H9 (cell line): ENCODE measurements around the gene KIR2DL4. TPM values are rescaled to one million over a fixed set of nuclear protein-coding genes. Genes with fewer than 3 reads are reported as not detected.
"Not testable (repeated sequence)": the region's sequence is repeated elsewhere in the genome, so short reads cannot be mapped to it uniquely, and the experiment has no call there.

Experiments
- DNase-seq: peaks from one replicate; pipeline ENCODE4 v3.0.0-alpha.2; 2017
- H2AFZ ChIP-seq: one replicate; pipeline ENCODE4 v1.6.1; 2013; ENCODE audit warnings: mild to moderate bottlenecking, low read length, control low read depth, moderate library complexity
- H2AK5ac ChIP-seq: 2 replicates; pipeline ENCODE4 v1.6.1; 2013; ENCODE audit warnings: low read length, control low read depth, mixed read lengths; ENCODE audit not compliant: insufficient read length
- H2BK120ac ChIP-seq: one replicate; pipeline ENCODE4 v1.6.1; 2013; ENCODE audit warnings: low read depth, mild to moderate bottlenecking, low read length, control low read depth, inconsistent platforms; ENCODE audit not compliant: poor library complexity, severe bottlenecking
- H2BK12ac ChIP-seq: 2 replicates; pipeline ENCODE4 v1.6.1; 2013; ENCODE audit warnings: low read length, control low read depth, mixed read lengths, low read depth; ENCODE audit not compliant: insufficient read length
- H2BK15ac ChIP-seq: 2 replicates; pipeline ENCODE4 v1.6.1; 2013; ENCODE audit warnings: low read depth, low read length, control low read depth
- H2BK20ac ChIP-seq: one replicate; pipeline ENCODE4 v1.6.1; 2013; ENCODE audit warnings: low read depth, mild to moderate bottlenecking, low read length, control low read depth, inconsistent platforms; ENCODE audit not compliant: poor library complexity, severe bottlenecking
- H2BK5ac ChIP-seq: 2 replicates; pipeline ENCODE4 v1.6.1; 2013; ENCODE audit warnings: low read length, control low read depth, mixed read lengths; ENCODE audit not compliant: insufficient read length
- H3K14ac ChIP-seq: 2 replicates; pipeline ENCODE4 v1.6.1; 2013; ENCODE audit warnings: low read length, control low read depth; ENCODE audit not compliant: insufficient read depth
- H3K18ac ChIP-seq: 2 replicates; pipeline ENCODE4 v1.6.1; 2013; ENCODE audit warnings: low read depth, mild to moderate bottlenecking, mixed read lengths, low read length, control low read depth; ENCODE audit not compliant: insufficient read length
- H3K23ac ChIP-seq: 2 replicates; pipeline ENCODE4 v1.6.1; 2013; ENCODE audit warnings: low read length, control low read depth, mixed read lengths, low read depth; ENCODE audit not compliant: insufficient read length
- H3K23me2 ChIP-seq: 2 replicates; pipeline ENCODE4 v1.6.1; 2013; ENCODE audit warnings: low read depth, mild to moderate bottlenecking, mixed read lengths, low read length, control low read depth; ENCODE audit not compliant: insufficient read length, poor library complexity, severe bottlenecking
- H3K27ac ChIP-seq: 2 replicates; pipeline ENCODE4 v1.5.1; 2013; ENCODE audit warnings: low read length, control low read depth, mixed read lengths, low read depth; ENCODE audit not compliant: insufficient read length
- H3K27me3 ChIP-seq: 2 replicates; pipeline ENCODE4 v1.6.1; 2013; ENCODE audit warnings: low read length, control low read depth, inconsistent platforms; ENCODE audit not compliant: insufficient read depth
- H3K4ac ChIP-seq: 2 replicates; pipeline ENCODE4 v1.6.1; 2013; ENCODE audit warnings: low read depth, mild to moderate bottlenecking, control low read depth, inconsistent platforms, low read length, moderate library complexity
- H3K4me1 ChIP-seq: 2 replicates; pipeline ENCODE4 v1.6.1; 2013; ENCODE audit warnings: low read length, control low read depth, inconsistent platforms; ENCODE audit not compliant: insufficient read depth
- H3K4me2 ChIP-seq: 2 replicates; pipeline ENCODE4 v1.6.1; 2013; ENCODE audit warnings: low read length, control low read depth, mixed read lengths; ENCODE audit not compliant: insufficient read length, insufficient read depth
- H3K56ac ChIP-seq: 2 replicates; pipeline ENCODE4 v1.6.1; 2013; ENCODE audit warnings: low read depth, mild to moderate bottlenecking, mixed read lengths, low read length, control low read depth; ENCODE audit not compliant: insufficient read length
- H3K79me1 ChIP-seq: 2 replicates; pipeline ENCODE4 v1.6.1; 2013; ENCODE audit warnings: low read depth, mild to moderate bottlenecking, moderate library complexity, low read length, control low read depth, inconsistent platforms; ENCODE audit not compliant: insufficient read depth, poor library complexity, severe bottlenecking
- H3K79me2 ChIP-seq: 2 replicates; pipeline ENCODE4 v1.6.1; 2013; ENCODE audit warnings: low read length, control low read depth, inconsistent platforms; ENCODE audit not compliant: insufficient read depth
- H3K9ac ChIP-seq: 2 replicates; pipeline ENCODE4 v1.6.1; 2013; ENCODE audit warnings: low read length, control low read depth, mixed read lengths; ENCODE audit not compliant: insufficient read length; ENCODE audit errors: extremely low read depth
- H3K9me3 ChIP-seq: one replicate; pipeline ENCODE4 v1.6.1; 2013; ENCODE audit warnings: low read depth, low read length, inconsistent platforms; ENCODE audit not compliant: control insufficient read depth
- H3T11ph ChIP-seq: one replicate; pipeline ENCODE4 v1.6.1; 2013; ENCODE audit warnings: mild to moderate bottlenecking, low read length, control low read depth, inconsistent platforms
- H4K20me1 ChIP-seq: one replicate; pipeline ENCODE4 v1.6.1; 2013; ENCODE audit not compliant: control insufficient read depth, insufficient read length, insufficient read depth
- H4K5ac ChIP-seq: 2 replicates; pipeline ENCODE4 v1.6.1; 2013; ENCODE audit warnings: low read depth, mild to moderate bottlenecking, mixed read lengths, low read length, control low read depth; ENCODE audit not compliant: insufficient read length
- H4K8ac ChIP-seq: replicated peaks from 2 replicates; pipeline ENCODE4 v1.6.1; 2013; ENCODE audit warnings: low read length, control low read depth, mixed read lengths, low read depth; ENCODE audit not compliant: insufficient read length
- H4K91ac ChIP-seq: 2 replicates; pipeline ENCODE4 v1.6.1; 2013; ENCODE audit warnings: low read depth, mild to moderate bottlenecking, moderate library complexity, mixed read lengths, low read length, control low read depth; ENCODE audit not compliant: insufficient read length
- H3K27ac Mint-ChIP-seq, 3 experiments: 2 replicates in 2 of 3; 3 replicates in 1 of 3; pipeline ENCODE4 v1.8.0; 2020 to 2021; ENCODE audit warnings: mixed read lengths in 3 of 3, mild to moderate bottlenecking in 1 of 3, moderate library complexity in 1 of 3
- H3K27me3 Mint-ChIP-seq: 2 replicates; pipeline ENCODE4 v1.8.0; 2021; ENCODE audit warnings: low read depth, mild to moderate bottlenecking, moderate library complexity, mixed read lengths
- H3K36me3 Mint-ChIP-seq, 3 experiments: 2 replicates in 2 of 3; 3 replicates in 1 of 3; pipeline ENCODE4 v1.8.0; 2020 to 2021; ENCODE audit warnings: low read depth in 3 of 3, mixed read lengths in 3 of 3; ENCODE audit not compliant: insufficient read depth in 1 of 3
- H3K4me1 Mint-ChIP-seq, 2 experiments: 2 replicates each; pipeline ENCODE4 v1.8.0; 2020; ENCODE audit warnings: mixed read lengths in 2 of 2
- H3K4me3 Mint-ChIP-seq, 2 experiments: 2 replicates in 1 of 2; 3 replicates in 1 of 2; pipeline ENCODE4 v1.8.0; 2020 to 2021; ENCODE audit warnings: mild to moderate bottlenecking in 2 of 2, mixed read lengths in 2 of 2, moderate library complexity in 1 of 2
- H3K9me3 Mint-ChIP-seq, 2 experiments: 2 replicates in 1 of 2; 3 replicates in 1 of 2; pipeline ENCODE4 v1.8.0; 2020; ENCODE audit warnings: mild to moderate bottlenecking in 2 of 2, mixed read lengths in 2 of 2, moderate library complexity in 1 of 2
- WGBS: extraction: QIAGEN DNeasy Blood & Tissue Kit; methylation state at CpG from one replicate; pipeline ENCODE4 v1.1.7; 2013; ENCODE audit warnings: missing lambda C conversion rate, low lambda C conversion rate, mixed read lengths; ENCODE audit not compliant: insufficient read length; ENCODE audit errors: extremely low coverage; 5-methylcytosine and 5-hydroxymethylcytosine counted together
- total RNA-seq: library from RNA; stranded (reverse); gene quantifications from 2 replicates; pipeline ENCODE4 v1.2.1, GENCODE V29; 2021

KIR2DL4 gene
- total RNA-seq, 1 experiment from 2014 or later: not detected

DNA sequence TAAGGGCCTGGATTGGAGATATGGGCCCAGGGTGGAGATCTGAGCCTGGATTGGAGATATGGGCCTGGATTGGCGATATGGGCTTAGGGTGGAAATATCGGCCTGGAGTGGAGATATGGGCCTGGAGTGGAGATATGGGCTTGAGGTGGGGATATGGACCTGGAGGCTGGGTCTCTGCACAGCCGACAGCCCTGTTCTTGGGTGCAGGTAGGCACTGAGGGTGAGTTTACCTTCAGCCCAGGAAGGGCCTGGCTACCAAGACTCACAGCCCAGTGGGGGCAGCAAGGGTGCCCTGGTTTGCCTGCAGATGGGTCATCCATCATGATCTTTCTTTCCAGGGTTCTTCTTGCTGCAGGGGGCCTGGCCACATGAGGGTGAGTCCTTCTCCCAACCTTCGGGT, 32.9 kb upstream of the KIR2DL4 start:
- H2AK5ac ChIP-seq, H3K56ac ChIP-seq, H2BK12ac ChIP-seq, H3K27me3 ChIP-seq, H3K79me1 ChIP-seq, H3K4me2 ChIP-seq, H2AFZ ChIP-seq, H3K4me1 Mint-ChIP-seq, H2BK15ac ChIP-seq, H3K23ac ChIP-seq, H3K4ac ChIP-seq, H4K5ac ChIP-seq, H3K18ac ChIP-seq, H2BK120ac ChIP-seq, H3K4me1 ChIP-seq, H3K9ac ChIP-seq, DNase-seq, H2BK20ac ChIP-seq, H2BK5ac ChIP-seq, H3K27ac ChIP-seq, H3K27me3 Mint-ChIP-seq, H4K20me1 ChIP-seq, H3K4me3 Mint-ChIP-seq, H3K14ac ChIP-seq, H3K27ac Mint-ChIP-seq, H4K91ac ChIP-seq, H3K79me2 ChIP-seq, H4K8ac ChIP-seq, H3K23me2 ChIP-seq, H3T11ph ChIP-seq: not testable (repeated sequence)
- no CpG with 5 or more reads among the region's 4 CpGs for WGBS
- Mint-ChIP-seq H3K9me3 (peaks cover 90 to 92% of the 10 kb centered on the region in 2 experiments), H3K36me3 (peaks cover 16 to 53% (median 24%) of the 10 kb centered on the region in 3 experiments; a peak in 6 of 7 replicates)
- H3K9me3 ChIP-seq: peaks cover 75% of the 10 kb centered on the region

DNA sequence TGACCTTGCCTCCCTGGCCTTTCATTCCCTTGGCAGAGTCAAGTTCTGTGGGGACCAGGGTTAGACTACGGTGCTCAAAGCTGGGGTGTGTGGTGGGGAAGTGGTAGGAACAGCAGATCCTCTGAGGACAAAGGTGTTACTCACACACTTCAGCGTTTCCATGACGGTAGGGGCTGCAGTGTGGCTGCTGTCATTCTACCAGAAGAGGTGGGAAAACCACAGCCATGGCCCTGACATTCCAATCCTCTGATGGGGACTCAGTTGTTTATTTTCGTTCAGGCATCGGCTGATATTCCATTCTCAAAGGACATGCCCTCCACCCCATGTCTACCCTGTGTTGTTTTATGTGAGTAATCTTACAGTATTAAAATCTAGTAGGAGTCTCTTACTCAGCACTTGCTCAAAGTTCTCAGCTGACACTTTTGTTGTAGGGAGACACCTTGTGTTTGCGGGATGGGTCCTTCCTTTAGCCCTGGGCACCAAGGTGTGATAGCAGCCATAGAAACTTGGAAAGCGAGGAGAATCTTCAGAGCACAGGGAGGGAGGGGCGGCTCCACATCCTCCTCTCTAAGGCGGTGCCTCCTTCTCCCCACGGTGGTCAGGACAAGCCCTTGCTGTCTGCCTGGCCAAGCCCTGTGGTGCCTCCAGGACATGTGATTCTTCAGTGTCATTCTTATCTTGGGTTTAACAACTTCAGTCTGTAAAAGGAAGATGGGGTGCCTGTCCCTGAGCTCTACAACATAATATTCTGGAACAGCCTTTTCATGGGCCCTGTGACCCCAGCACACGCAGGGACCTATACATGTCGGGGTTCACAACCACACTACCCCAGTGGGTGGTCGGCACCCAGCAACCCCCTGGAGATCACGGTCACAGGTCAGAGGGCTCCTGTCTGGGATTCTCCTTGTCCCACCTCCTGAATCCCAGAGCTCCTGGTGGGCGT, 32.1 kb upstream of the KIR2DL4 start:
- H3K4ac ChIP-seq, H3K27me3 Mint-ChIP-seq, H4K91ac ChIP-seq, H2BK5ac ChIP-seq, H2BK15ac ChIP-seq, H3K4me3 Mint-ChIP-seq, H4K5ac ChIP-seq, H3T11ph ChIP-seq, H3K79me1 ChIP-seq, H3K27ac ChIP-seq, H2AFZ ChIP-seq, H3K27ac Mint-ChIP-seq, H3K79me2 ChIP-seq, DNase-seq, H3K23me2 ChIP-seq, H3K14ac ChIP-seq, H2BK12ac ChIP-seq, H2BK20ac ChIP-seq, H3K4me1 Mint-ChIP-seq, H3K4me1 ChIP-seq, H4K20me1 ChIP-seq, H3K4me2 ChIP-seq, H2AK5ac ChIP-seq, H2BK120ac ChIP-seq, H3K27me3 ChIP-seq, H3K56ac ChIP-seq, H3K23ac ChIP-seq, H4K8ac ChIP-seq, H3K9ac ChIP-seq, H3K18ac ChIP-seq: not testable (repeated sequence)
- Mint-ChIP-seq H3K9me3 (peaks cover 90 to 92% of the 10 kb centered on the region in 2 experiments), H3K36me3 (peaks cover 16 to 56% (median 24%) of the 10 kb centered on the region in 3 experiments; a peak in 6 of 7 replicates)
- no CpG with 5 or more reads among the region's 15 CpGs for WGBS
- peaks cover 70% of the 10 kb centered on the region for H3K9me3 ChIP-seq
